Measurements from ENCODE around the gene TMEM62. TPM values are rescaled to one million over a fixed set of nuclear protein-coding genes. Genes with fewer than 3 reads are reported as not detected.

The TMEM62 gene
- total and polyA plus RNA-seq, 2 of the 8 experiments (the other 6 are each of a cell fraction or from before 2014, with no cell fraction given), result 2.0 to 4.0 TPM

DNA sequence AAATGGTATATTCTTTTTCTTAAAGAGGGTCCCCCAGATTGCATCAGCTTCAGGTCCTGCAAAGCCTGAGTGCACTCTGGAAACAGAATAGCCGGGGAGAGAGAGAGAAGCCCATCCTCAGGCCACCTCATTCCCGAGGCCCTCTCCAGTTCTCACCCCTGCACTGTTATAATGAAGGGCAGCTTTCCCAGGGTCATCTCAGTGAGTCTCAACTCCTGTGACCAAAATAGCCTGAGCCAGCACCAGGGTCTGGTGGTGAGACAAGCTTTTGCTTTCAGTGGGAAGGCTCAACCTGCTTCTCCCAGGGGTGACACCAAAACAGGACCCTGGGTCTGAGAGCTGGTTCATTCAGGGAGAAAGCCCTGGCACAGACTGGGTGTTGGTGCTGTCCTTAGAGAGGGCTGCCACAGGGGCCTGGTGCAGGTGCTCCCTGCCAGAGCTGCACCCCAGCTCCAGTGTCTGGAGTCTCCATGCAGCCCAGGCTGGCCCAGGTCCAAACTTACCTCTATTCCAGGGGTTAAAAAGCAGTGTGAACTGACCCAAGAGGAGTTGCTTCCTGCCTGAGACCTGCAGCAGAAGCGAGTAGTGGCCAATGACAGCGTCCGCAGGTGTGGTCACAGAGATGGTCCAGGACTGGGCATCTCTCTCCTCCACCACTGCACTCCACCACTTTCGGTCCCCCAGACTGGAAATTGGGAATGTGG lies 81.4 kb downstream of the TMEM62 start:
- Histone ChIP-seq H3K4ac (replicated peaks; ENCODE audit: insufficient read length, low read depth, low read length) (no peak overlapping the region), H3K56ac (replicated peaks; ENCODE audit: insufficient read length, low read depth, low read length) (no peak overlapping the region), H2BK15ac (ENCODE audit: low read length) (0 out of 2 replicates have a peak overlapping the region, but pooled peaks have one; percentile 72), H3K14ac (ENCODE audit: insufficient read length) (no peak overlapping the region), H3K79me2 (ENCODE audit: control insufficient read depth in 1 of 2, insufficient read depth in 2 of 2, low read length in 2 of 2) (no peaks in the 10 kb centered on the region), H4K8ac (ENCODE audit: extremely low read depth, insufficient read depth, low read length) (no peak overlapping the region; the same call in 1 of the 2 replicates), H3K23me2 (ENCODE audit: low read depth, low read length) (no peaks in the 10 kb centered on the region), H2BK12ac (ENCODE audit: low read depth, low read length) (no peak overlapping the region), H3K4me1 (replicated peaks in 1 of 4; ENCODE audit: control insufficient read depth in 3 of 4, insufficient read depth in 4 of 4, low read length in 3 of 4) (peaks cover 0 to 3% (median 1%) of the 10 kb centered on the region in 4 experiments; a peak in 3 of 7 replicates), H3K27me3 (replicated peaks in 1 of 4; ENCODE audit: control insufficient read depth in 3 of 4, extremely low read depth in 1 of 4, insufficient read depth in 3 of 4, low read length in 3 of 4) (peaks cover 0 to 2% (median 0%) of the 10 kb centered on the region in 4 experiments; a peak in 2 of 7 replicates), H2BK5ac (ENCODE audit: low read depth, low read length) (no peak overlapping the region), H3K36me3 (ENCODE audit: control insufficient read depth in 2 of 4, insufficient read depth in 4 of 4, low read length in 3 of 4) (no peaks in the 10 kb centered on the region), H3K27ac (ENCODE audit: low read depth, low read length) (no peak overlapping the region), H2BK20ac (ENCODE audit: low read length) (no peak overlapping the region), H3K4me3 (ENCODE audit: extremely low read depth in 1 of 4, insufficient read depth in 2 of 4, low read depth in 3 of 4, low read length in 4 of 4) (no peak overlapping the region), H4K91ac (replicated peaks; ENCODE audit: insufficient read length, low read length) (no peak overlapping the region), H3K4me2 (ENCODE audit: insufficient read depth in 1 of 2, low read depth in 2 of 2, low read length in 2 of 2) (no peak overlapping the region), H4K5ac (ENCODE audit: insufficient read length, low read depth, low read length) (no peak overlapping the region), H3K9me3 (ENCODE audit: insufficient read depth in 2 of 2, low read depth in 1 of 2, low read length in 1 of 2) (no peaks in the 10 kb centered on the region), H3K79me1 (ENCODE audit: low read depth, low read length) (no peaks in the 10 kb centered on the region; the same call in 1 of the 2 replicates), H4K20me1 (replicated peaks in 1 of 2; ENCODE audit: control insufficient read depth in 1 of 2, insufficient read depth in 2 of 2, low read length in 2 of 2) (no peaks in the 10 kb centered on the region), H2BK120ac (replicated peaks; ENCODE audit: low read depth, low read length) (no peak overlapping the region), H3K23ac (ENCODE audit: insufficient read length) (no peak overlapping the region), H2AFZ (ENCODE audit: low read length) (peak overlapping the region; percentile 48; the same call in 1 of the 2 replicates), H2AK5ac (ENCODE audit: low read depth, low read length) (no peak overlapping the region), H3K9ac (replicated peaks in 1 of 4; ENCODE audit: extremely low read depth in 1 of 4, low read depth in 3 of 4, low read length in 3 of 4) (no peak overlapping the region), H3K18ac (ENCODE audit: extremely low read depth, low read length) (no peak overlapping the region)
- POLR2A ChIA-PET (ENCODE audit: partially characterized antibody), result interaction anchor here (0.9 kb wide), 1 partner anchor 18 kb away, joined by 4 read pairs; no protein-coding TSS in a partner anchor
- CTCF ChIA-PET (ENCODE audit: partially characterized antibody), result interaction anchor here (1.1 to 9.6 kb wide), 7 partner anchors 9 to 79 kb away, joined by 3 to 109 read pairs (median 14); no protein-coding TSS in a partner anchor
- WGBS, 2 experiments (ENCODE audit: extremely low coverage in 1 of 2, insufficient coverage in 1 of 2, insufficient read length in 1 of 2, insufficient replicate concordance in 2 of 2, low coverage in 1 of 2, low lambda C conversion rate in 2 of 2, missing lambda C conversion rate in 1 of 2), result 85% methylated on average over 6 of the region's 6 CpGs; no CpG with 5 or more reads in 1 of the 2 experiments
- DNase-seq (ENCODE audit: low read depth in 1 of 2, low spot score in 2 of 2) (no peak), FAIRE-seq (no peak)
- TF ChIP-seq RAD21 (IDR thresholded peaks at IDR 0.05 in 1 of 2, conservative IDR thresholded peaks at IDR 0.05 in 1 of 2; ENCODE audit: low read depth in 2 of 2, low read length in 2 of 2), result no peak
- no peak for TF ChIP-seq CTBP2 (IDR thresholded peaks at IDR 0.05; ENCODE audit: borderline replicate concordance, insufficient read depth, insufficient read length, low read length)
- TF ChIP-seq TCF12 (IDR thresholded peaks at IDR 0.05; ENCODE audit: low read depth, low read length), result no peak
